GM19395 (cell line): ENCODE data around the gene DPYSL5.

ENCODE experiments used
- ATAC-seq: cut with Tn5 transposase; IDR thresholded peaks from one replicate; pipeline ENCODE4 v1.9.1; 2021; ENCODE audit warnings: mild to moderate bottlenecking, moderate library complexity; ENCODE audit not compliant: unreplicated experiment

The DPYSL5 gene

DNA sequence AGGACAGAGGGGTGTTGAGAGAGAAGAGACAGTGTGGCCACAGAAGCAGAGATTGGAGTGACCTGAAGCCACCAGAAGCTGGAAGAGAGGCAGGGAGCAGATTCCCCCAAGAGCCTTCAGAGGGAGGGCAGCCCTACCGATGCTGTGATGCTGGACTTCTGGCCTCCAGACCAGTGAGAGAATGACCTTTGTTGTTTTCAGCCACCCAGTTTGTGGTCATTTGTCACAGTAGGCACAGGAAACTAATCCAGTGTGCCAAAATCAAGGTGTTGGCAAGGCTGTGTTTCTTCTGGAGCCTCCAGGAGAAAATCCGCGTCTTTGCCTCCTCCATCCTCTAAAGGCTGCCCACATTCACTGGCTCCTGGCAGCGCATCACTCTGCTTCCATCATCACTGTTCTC lies 137.9 kb downstream of the DPYSL5 start:
- no peak for ATAC-seq

DNA sequence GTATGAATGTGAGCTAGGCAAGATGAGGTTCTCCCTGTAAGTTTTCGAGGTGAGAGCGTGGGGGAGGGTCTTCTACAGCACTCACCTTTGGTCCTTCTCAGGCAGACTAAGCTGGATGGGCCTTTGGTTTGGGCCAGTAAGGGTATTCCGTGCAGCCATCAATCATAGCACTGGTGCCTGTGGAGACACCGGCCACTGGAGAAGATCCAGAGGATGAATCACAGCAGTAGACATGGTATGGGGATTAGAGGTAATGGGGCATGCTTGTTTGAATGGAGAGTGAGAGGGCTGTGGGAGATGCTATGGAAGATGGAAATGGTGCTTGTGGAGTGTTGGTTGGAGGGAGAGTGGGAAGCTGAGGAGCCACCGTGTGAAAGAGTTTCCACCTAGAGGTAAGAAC lies 138.6 kb downstream of the DPYSL5 start:
- ATAC-seq: no peak

- ATAC-seq: no peak
Observed at GRCh38 chr2:26988058-26988860, 140.3 kb downstream of the DPYSL5 start.

DNA sequence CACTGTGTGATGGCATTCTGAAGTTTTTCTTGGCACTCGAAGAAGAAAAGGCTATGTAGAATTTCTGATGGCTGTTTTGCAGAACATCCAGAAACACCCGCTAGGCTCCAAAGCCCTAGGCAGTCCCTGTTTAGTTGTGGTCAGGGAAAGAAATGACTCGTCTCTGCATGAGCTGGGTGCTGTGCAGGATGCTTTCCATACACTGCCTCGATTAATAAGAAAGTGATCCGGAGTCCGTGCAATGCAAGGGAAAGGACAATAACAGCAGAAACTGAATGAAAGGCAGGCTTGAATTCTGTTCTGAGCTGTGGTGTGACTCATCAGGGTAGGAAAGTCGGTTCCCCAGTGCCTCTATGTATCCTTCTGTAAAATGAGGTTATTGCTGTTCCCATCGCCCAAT lies 141.2 kb downstream of the DPYSL5 start:
- no peak for ATAC-seq

GRCh38 chr2:26991717-26992116 lies 143.8 kb downstream of the DPYSL5 start:
- ATAC-seq: no peak

DNA sequence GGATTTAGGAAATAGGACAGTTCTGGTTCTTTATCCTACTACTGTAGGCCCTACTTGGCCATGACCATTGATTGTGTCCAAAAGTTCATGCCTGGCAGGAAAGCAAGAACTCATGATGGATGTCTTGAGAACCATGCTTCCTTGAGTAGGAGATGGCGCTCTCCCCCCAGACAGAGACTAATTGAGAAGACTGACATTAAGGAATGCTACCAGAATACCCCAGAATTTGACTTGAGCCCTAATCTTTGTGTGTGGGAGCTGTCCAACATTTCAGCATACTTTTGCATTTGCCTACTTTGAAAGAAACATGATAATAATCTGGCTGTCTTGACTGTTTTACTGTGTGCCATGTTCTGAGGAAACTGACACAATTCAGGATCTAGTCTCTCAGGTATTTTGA lies 145.8 kb downstream of the DPYSL5 start:
- no peak for ATAC-seq

- no peak for ATAC-seq
Observed at GRCh38 chr2:26994983-26995382, 147.1 kb downstream of the DPYSL5 start.

DNA sequence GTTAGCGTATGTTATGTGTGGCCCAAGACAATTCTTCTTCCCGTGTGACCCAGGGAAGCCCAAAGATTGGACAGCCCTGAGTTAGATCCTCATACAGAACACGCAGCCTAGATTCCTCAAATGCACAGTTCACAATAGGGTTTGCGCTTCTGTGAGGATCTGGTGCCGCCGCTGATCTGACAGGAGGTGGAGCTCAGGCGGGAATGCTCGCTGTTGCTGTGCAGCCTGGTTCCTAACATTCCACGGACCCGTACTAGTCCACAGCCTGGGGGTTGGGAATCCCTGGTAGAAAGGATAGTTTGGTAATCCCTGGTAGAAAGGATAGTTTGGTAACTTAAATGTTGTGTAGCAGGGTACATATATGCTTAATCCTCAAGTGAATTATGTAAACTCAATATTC lies 149.5 kb downstream of the DPYSL5 start:
- ATAC-seq: no peak

GRCh38 chr2:26998323-26998722 lies 150.4 kb downstream of the DPYSL5 start:
- ATAC-seq: no peak
